HCT116 (cell line): ENCODE results near the gene TMEM181.

Experiments
- CTCF ChIP-seq, 3 experiments: fragments of 200-600 bp in 1 of 3; sonication (generic) in 1 of 3; IDR thresholded peaks in 2 of 3; conservative IDR thresholded peaks in 1 of 3; 2 replicates each; pipeline ENCODE4 v1.5.1; 2012 to 2017; ENCODE audit warnings: low read depth in 2 of 3, low read length in 2 of 3, antibody characterized with exemption in 1 of 3, borderline replicate concordance in 1 of 3, control low read depth in 1 of 3, mild to moderate bottlenecking in 1 of 3, mixed read lengths in 1 of 3, mixed run types in 1 of 3, moderate library complexity in 1 of 3; ENCODE audit not compliant: insufficient read depth in 1 of 3
- EZH2phosphoT487 ChIP-seq: fragments of 200-600 bp; IDR thresholded peaks from 2 replicates; pipeline ENCODE4 v1.6.1; 2018; ENCODE audit warnings: antibody characterized with exemption, borderline replicate concordance
- JUND ChIP-seq: IDR thresholded peaks from 2 replicates; pipeline ENCODE4 v1.6.1; 2012
- POLR2A ChIP-seq: IDR thresholded peaks from 2 replicates; pipeline ENCODE4 v1.7.0; 2011; ENCODE audit warnings: borderline replicate concordance; ENCODE audit not compliant: insufficient read depth, insufficient read length; ENCODE audit errors: extremely low read depth
- SIN3A ChIP-seq: IDR thresholded peaks from 2 replicates; pipeline ENCODE4 v1.6.1; 2012; ENCODE audit warnings: low read depth
- SRF ChIP-seq: IDR thresholded peaks from 2 replicates; pipeline ENCODE4 v1.6.1; 2012; ENCODE audit warnings: low read depth
- TF ChIP-seq, protein P1 (sequence below): IDR thresholded peaks from 2 replicates; pipeline ENCODE4 v1.6.1; 2012; ENCODE audit warnings: low read depth

DNA sequence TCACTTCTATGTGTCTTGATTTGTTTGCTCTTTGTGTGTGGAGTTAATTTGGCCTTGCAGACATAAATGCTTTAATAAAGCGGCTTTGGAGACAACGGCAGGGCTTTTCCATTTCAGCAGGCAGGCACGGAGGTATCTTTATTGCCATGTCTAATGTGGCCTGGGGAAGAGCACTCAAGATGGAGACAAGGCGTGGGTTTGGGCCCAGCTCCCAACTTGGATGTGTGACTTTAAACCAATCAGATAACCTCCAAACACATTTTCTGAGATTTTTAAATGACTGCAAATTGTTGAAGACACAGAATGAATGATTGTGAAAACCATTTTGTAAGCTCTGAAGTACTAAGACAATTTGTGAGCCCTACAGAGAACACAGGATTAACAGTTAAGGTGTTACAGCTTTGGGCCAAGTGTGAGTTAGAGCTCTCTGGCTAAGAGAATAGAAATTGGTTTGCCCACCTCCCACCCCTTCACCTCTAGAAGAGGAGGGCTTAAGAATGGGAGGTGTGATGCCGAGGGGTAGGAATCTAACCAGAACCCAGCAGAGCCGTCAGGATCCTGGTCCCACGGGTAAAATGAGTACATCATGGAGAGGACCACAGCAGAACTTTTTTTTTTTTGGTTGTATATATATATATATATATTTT, 75.7 kb downstream of the TMEM181 start:
- no peak for TF ChIP-seq SIN3A
- no peak for TF ChIP-seq CTCF (IDR thresholded peaks at IDR 0.05 in 2 of 3, conservative IDR thresholded peaks at IDR 0.05 in 1 of 3; ENCODE audit: borderline replicate concordance in 1 of 3, insufficient read depth in 1 of 3, low read depth in 2 of 3, low read length in 2 of 3)
- TF ChIP-seq POLR2A = no peak
- TF ChIP-seq EZH2phosphoT487 = no peak
- TF ChIP-seq JUND = no peak
- no peak for TF ChIP-seq SRF
- TF ChIP-seq, protein P1, sequence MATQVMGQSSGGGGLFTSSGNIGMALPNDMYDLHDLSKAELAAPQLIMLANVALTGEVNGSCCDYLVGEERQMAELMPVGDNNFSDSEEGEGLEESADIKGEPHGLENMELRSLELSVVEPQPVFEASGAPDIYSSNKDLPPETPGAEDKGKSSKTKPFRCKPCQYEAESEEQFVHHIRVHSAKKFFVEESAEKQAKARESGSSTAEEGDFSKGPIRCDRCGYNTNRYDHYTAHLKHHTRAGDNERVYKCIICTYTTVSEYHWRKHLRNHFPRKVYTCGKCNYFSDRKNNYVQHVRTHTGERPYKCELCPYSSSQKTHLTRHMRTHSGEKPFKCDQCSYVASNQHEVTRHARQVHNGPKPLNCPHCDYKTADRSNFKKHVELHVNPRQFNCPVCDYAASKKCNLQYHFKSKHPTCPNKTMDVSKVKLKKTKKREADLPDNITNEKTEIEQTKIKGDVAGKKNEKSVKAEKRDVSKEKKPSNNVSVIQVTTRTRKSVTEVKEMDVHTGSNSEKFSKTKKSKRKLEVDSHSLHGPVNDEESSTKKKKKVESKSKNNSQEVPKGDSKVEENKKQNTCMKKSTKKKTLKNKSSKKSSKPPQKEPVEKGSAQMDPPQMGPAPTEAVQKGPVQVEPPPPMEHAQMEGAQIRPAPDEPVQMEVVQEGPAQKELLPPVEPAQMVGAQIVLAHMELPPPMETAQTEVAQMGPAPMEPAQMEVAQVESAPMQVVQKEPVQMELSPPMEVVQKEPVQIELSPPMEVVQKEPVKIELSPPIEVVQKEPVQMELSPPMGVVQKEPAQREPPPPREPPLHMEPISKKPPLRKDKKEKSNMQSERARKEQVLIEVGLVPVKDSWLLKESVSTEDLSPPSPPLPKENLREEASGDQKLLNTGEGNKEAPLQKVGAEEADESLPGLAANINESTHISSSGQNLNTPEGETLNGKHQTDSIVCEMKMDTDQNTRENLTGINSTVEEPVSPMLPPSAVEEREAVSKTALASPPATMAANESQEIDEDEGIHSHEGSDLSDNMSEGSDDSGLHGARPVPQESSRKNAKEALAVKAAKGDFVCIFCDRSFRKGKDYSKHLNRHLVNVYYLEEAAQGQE = no peak
